GM21825 (cell line): ENCODE data around the gene MRPL36.
"Not testable (repeated sequence)": the region's sequence is repeated elsewhere in the genome, so short reads cannot be mapped to it uniquely, and the experiment has no call there.

Experiments
- ATAC-seq: cut with Tn5 transposase; IDR thresholded peaks from one replicate; pipeline ENCODE4 v1.9.1; 2021; ENCODE audit warnings: mild to moderate bottlenecking, moderate library complexity; ENCODE audit not compliant: unreplicated experiment

MRPL36 gene

GRCh38 chr5:1815881-1816292, 16.2 kb upstream of the MRPL36 start:
- no peak for ATAC-seq

GRCh38 chr5:1815071-1815786, 15.6 kb upstream of the MRPL36 start:
- ATAC-seq = no peak

- no peak for ATAC-seq
Measured at GRCh38 chr5:1814183-1815020, 14.8 kb upstream of the MRPL36 start.

GRCh38 chr5:1810581-1811101, 11.0 kb upstream of the MRPL36 start:
- no peak for ATAC-seq

DNA sequence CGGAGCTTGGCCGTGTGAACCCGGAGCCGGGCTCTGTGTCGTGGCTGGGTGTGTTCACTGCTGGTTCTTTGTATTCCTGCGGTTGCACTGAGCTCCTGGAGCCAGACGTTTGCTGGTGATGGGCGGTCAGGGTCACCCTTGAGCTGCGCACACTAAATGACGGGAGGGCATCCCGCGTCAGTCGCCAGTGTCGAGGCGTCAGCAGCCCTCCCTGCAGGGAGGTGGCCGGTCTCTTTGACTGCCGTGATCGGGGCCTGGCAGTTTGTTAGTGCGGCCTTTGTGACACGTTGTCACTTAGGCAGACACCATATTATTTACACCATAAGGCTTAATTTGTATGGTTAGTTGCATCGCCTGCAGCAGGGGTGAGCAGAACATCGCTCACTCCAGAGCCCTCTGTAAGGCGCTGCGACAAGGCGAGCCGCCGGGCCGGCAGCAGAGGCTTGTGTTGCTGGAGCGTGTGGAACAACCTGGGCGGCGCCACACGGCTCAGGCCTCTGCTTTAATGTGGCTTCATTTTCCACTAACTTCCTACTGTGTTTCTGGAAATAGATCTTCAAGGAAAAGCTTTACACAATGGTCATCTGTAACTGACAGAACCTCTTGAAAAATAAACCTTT, 9.9 kb upstream of the MRPL36 start:
- no peak for ATAC-seq

- ATAC-seq = no peak
Measured at GRCh38 chr5:1808439-1808838, 8.8 kb upstream of the MRPL36 start.

DNA sequence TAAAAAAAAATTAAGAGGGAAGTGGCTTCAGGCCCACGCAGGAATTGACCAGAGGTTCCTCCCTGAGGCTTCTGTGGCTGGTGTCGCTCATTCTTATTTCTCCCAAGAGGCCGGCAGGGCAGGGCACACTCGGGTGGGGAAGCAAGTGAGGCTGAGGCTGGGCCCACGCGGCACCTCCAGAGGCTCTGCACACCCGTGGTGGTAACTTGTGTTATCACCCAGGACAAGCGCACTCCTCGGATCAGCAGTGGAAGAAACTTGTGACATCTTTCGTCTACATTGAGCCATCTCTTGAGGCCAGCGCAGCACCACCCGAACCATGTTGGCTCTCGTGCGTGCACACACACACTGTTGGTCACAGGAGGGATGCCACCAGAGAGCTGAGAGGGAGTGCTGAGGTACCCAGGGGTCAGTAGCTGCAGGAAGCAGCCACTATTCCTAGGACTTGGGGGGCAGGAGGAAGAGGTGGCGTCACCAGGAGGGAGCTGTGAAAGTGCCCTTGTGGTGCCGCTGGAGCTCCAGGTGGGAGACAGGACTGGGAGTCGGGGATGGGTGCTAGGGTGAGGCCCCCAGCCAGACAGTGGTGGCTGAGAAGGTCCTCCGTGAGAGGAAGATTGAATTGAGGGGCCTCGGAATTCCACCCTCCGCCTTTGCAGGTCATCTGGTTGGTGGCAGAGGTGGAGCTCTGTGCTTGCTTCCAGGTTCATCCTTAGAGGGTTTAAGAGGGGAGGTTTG, 8.0 kb upstream of the MRPL36 start:
- ATAC-seq = no peak

GRCh38 chr5:1806974-1807373, 7.3 kb upstream of the MRPL36 start:
- no peak for ATAC-seq

DNA sequence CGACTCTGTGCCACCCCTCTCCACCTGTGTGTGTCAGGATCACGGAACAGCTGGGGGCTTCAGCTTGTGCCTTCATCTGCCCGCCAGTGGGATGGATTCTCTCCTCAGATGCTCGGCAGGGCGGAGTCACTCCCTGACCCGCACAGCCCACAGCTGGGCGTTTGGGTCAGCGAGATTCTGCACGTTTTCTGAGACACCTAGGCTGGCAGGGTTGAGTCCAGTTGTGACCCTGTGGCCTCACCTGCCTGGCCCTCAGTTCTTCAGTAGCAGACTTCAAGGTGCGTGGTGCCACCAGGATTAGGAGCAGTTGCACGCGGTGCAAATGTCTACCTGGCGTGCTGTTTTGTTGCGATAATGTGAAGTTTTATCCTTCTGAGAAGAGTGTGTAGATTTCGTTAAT, 6.6 kb upstream of the MRPL36 start:
- no peak for ATAC-seq

DNA sequence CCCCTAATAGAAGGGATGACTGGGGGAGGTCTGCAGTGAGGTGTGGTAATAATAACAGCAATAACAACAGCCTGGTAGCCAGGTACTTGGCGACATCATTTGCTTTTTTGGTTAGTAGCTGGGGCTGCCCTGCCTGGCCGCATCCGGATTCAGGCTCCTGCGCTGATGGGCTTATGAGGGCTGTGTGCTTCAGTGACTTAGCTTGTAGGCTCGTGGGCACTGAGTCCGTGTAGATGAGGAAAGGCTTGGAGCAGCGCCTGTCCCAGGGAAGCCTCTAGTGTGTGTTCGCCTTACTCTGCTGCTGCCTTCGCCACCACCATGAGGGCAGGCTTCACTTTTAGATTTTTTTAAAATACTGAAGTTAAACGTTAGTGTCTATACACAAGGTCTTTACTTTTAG, 6.1 kb upstream of the MRPL36 start:
- ATAC-seq = no peak

- ATAC-seq = no peak
Measured at GRCh38 chr5:1805326-1805725, 5.7 kb upstream of the MRPL36 start.

GRCh38 chr5:1804001-1804690, 4.5 kb upstream of the MRPL36 start:
- no peak for ATAC-seq

DNA sequence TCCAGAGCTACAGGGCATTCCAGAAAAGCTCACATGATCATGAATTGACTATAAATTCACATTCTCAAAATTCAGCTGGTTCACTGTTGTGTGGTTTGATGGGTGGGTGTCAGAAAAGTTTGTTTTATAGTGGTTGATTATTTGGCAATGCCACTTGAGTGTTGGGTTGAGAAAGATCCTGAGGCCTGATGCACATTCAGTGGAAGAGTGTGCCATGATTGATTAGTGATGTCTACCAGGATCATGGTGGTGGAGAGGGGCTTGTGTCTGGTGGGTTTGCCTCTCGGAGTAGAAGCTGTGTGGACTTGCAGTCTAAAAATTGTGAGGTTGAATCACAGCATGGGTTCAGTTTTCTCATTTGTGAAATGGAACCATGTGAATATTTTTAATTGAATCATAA, 3.6 kb upstream of the MRPL36 start:
- no peak for ATAC-seq

DNA sequence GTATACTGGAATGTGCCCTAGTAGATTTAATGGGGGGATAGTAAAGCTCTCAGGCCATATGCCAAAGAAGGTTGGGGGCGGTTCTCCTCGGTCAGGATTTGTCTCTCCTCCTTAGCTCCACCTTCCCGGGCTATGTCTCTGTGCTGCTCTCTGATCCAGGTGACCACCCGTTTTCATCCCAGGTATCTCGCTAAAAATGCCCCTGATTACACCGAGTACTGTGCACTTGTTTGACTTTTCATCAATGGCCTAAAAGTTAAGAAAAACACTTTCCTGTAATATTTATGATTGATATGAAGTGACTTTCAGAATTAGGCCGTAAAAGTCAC, 2.3 kb upstream of the MRPL36 start:
- ATAC-seq = no peak

GRCh38 chr5:1801222-1801966, 1.8 kb upstream of the MRPL36 start, which contains the start of gene NDUFS6:
NDUFS6 (plus strand) TSS chr5:1801407; CDS start chr5:1801418, 11 bp downstream.
- ATAC-seq = peak; percentile 44

- ATAC-seq = peak; percentile 28
Measured at GRCh38 chr5:1800472-1801221, 1.0 kb upstream of the MRPL36 start.

- ATAC-seq = peak; percentile 29
Measured at GRCh38 chr5:1799110-1799601, 481 bp downstream of the MRPL36 start.

DNA sequence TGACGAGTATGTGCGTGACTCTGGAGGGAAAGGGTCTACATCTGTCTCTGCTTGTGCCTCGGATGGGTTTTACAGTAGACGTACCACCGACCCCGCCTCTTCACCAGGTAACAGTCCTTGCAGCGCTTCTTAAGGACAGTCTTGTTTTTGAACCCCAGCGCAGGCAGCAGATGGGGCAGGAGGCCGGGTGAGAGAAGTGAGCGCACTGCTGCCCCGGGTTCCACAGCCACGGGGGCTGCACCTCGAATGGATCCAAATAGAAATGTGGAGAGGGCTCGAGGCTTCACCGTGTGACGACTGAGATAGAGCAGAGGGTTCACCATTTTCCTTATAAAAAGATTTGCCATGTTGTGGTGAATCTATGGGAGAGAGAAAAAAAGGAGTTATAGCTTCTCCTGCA, 1.0 kb downstream of the MRPL36 start:
- ATAC-seq = not testable (repeated sequence)

DNA sequence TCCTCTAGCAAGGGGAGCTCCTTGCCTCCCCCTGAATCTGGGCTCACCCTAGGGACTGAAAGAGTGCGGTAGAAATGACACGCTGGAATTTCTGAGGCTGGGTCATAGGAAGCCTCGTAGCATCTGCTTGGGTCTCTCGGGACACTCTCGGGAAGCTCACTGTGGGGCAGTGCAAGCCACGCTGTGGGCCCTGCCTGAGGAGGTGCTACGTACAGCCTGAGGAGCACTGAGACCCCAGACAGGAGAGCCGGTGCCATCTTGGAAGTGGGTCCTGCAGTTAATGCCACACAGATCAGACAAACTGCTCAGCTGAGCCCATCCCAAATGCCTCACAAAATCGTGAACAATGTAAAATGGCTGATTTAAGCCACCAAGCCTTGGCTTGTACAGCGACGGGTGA, 1.8 kb downstream of the MRPL36 start:
- ATAC-seq = no peak
